K562 (cell line): ENCODE results near the gene RACK1. TPM values are rescaled to one million over a fixed set of nuclear protein-coding genes. Genes with fewer than 3 reads are reported as not detected.

Experiments
- ATAC-seq: fragments of 200-7000 bp; cut with Tn5 transposase; 3 replicates; pipeline ENCODE4 v1.9.1; 2020; ENCODE audit warnings: moderate library complexity
- BruUV-seq: library from RNA; stranded (reverse); fragments of 400-500 nt; replicated peaks from 2 replicates; lab custom pipeline; 2021; lab: Mats Ljungman, UMichigan
- CTCF ChIA-PET: fragments of 300-600 bp; formaldehyde crosslinking; extraction: SDS; loops from one replicate; lab custom pipeline; 2021; ENCODE audit warnings: low intra/inter-chr PET ratio; lab: Yijun Ruan, JAX
- POLR2A ChIA-PET: fragments of 300-600, 350-650 bp; sonication (Branson Sonifier 250); formaldehyde crosslinking; extraction: SDS; loops from one replicate; lab custom pipeline; 2021; ENCODE audit warnings: antibody characterized with exemption, inconsistent platforms; lab: Yijun Ruan, JAX
- DNase-seq, 4 experiments: peaks; one replicate each; pipeline versions ENCODE4 v3.0.0 to v3.0.0-alpha.2; 2011 to 2018; ENCODE audit warnings: low spot score in 3 of 4, mixed read lengths in 3 of 4; ENCODE audit errors: extremely low read depth in 1 of 4
- FAIRE-seq: peaks from 2 replicates; lab custom pipeline; 2011; peaks lifted over from hg19 to GRCh38; lab: Jason Lieb, UNC
- H2AFZ ChIP-seq: 2 replicates; pipeline ENCODE4 v1.6.0; 2011; ENCODE audit warnings: low read depth, low read length, control low read depth, inconsistent platforms
- H3K27ac ChIP-seq: fragments of 200-600 bp; 3 replicates; pipeline ENCODE4 v1.8.0; 2011; ENCODE audit warnings: low read depth, mild to moderate bottlenecking, control low read depth, inconsistent platforms, low read length, moderate library complexity, mixed read lengths; ENCODE audit errors: extremely low read depth
- H3K27me3 ChIP-seq, 2 experiments: fragments of 300-600 bp in 1 of 2; 2 replicates in 1 of 2; 3 replicates in 1 of 2; pipeline versions ENCODE4 v1.6.0 to v1.8.0; 2011; ENCODE audit warnings: inconsistent platforms in 2 of 2, low read length in 2 of 2, mild to moderate bottlenecking in 1 of 2, mixed read lengths in 1 of 2, moderate library complexity in 1 of 2; ENCODE audit not compliant: control insufficient read depth in 2 of 2, insufficient read depth in 2 of 2
- H3K36me3 ChIP-seq: fragments of 300-600 bp; 3 replicates; pipeline ENCODE4 v1.8.0; 2011; ENCODE audit warnings: mild to moderate bottlenecking, low read length, inconsistent platforms; ENCODE audit not compliant: control insufficient read depth, insufficient read depth
- H3K4me1 ChIP-seq, 2 experiments: fragments of 200-600 bp in 1 of 2; replicated peaks in 1 of 2; 2 replicates in 1 of 2; 3 replicates in 1 of 2; pipeline versions ENCODE4 v1.5.1 to v1.8.0; 2011; ENCODE audit warnings: inconsistent platforms in 2 of 2, low read length in 2 of 2, mild to moderate bottlenecking in 1 of 2, mixed read lengths in 1 of 2, moderate library complexity in 1 of 2; ENCODE audit not compliant: control insufficient read depth in 2 of 2, insufficient read depth in 2 of 2
- H3K4me2 ChIP-seq: 2 replicates; pipeline ENCODE4 v1.6.1; 2011; ENCODE audit warnings: low read length, control low read depth, inconsistent platforms, mixed read lengths; ENCODE audit not compliant: insufficient read depth
- H3K4me3 ChIP-seq: fragments of 200-600 bp; sonication (generic), shearing (Covaris generic); 2 replicates; pipeline ENCODE4 v1.5.1; 2016; ENCODE audit warnings: control low read depth, inconsistent platforms
- H3K79me2 ChIP-seq: fragments of 200-600 bp; 3 replicates; pipeline ENCODE4 v1.8.0; 2011; ENCODE audit warnings: low read length, inconsistent platforms; ENCODE audit not compliant: control insufficient read depth, insufficient read depth
- H3K9ac ChIP-seq, 2 experiments: 2 replicates each; pipeline versions ENCODE4 v1.6.0 to v1.6.1; 2011; ENCODE audit warnings: low read depth in 2 of 2, low read length in 2 of 2, control low read depth in 1 of 2, inconsistent platforms in 1 of 2, mild to moderate bottlenecking in 1 of 2, mixed read lengths in 1 of 2; ENCODE audit not compliant: insufficient read depth in 1 of 2
- H3K9me1 ChIP-seq: one replicate; pipeline ENCODE4 v1.6.0; 2011; ENCODE audit warnings: inconsistent platforms, mild to moderate bottlenecking, low read length, moderate library complexity; ENCODE audit not compliant: control insufficient read depth, insufficient read depth
- H3K9me3 ChIP-seq: replicated peaks from 2 replicates; pipeline ENCODE4 v1.5.1; 2011; ENCODE audit warnings: low read depth, low read length, inconsistent platforms; ENCODE audit not compliant: control insufficient read depth, insufficient read depth
- H4K20me1 ChIP-seq: replicated peaks from 2 replicates; pipeline ENCODE4 v1.6.1; 2011; ENCODE audit warnings: low read length, inconsistent platforms, mixed read lengths; ENCODE audit not compliant: control insufficient read depth, insufficient read depth
- BCL6 ChIP-seq: fragments of 250-450 bp; sonication (Bioruptor Pico); IDR thresholded peaks from 2 replicates; pipeline ENCODE4 v1.4.0; 2020
- BRCA1 ChIP-seq, 2 experiments: fragments of 450-650 bp in 1 of 2; sonication (generic) in 1 of 2; formaldehyde crosslinking in 1 of 2; IDR thresholded peaks; 2 replicates each; pipeline versions ENCODE4 v1.5.0 to v1.6.1; 2017 to 2020; ENCODE audit warnings: mild to moderate bottlenecking in 1 of 2, missing genetic modification reagents in 1 of 2
- CCNT2 ChIP-seq: IDR thresholded peaks from 2 replicates; pipeline ENCODE4 v1.6.1; 2011; ENCODE audit warnings: borderline replicate concordance, low read depth, mild to moderate bottlenecking, moderate library complexity, mixed read lengths, low read length; ENCODE audit not compliant: insufficient read length; ENCODE audit errors: extremely low read depth
- DMBX1 ChIP-seq: fragments of 250-450 bp; sonication (Bioruptor Pico); IDR thresholded peaks from 2 replicates; pipeline ENCODE4 v1.8.0; 2022; ENCODE audit warnings: inconsistent platforms, mild to moderate bottlenecking, moderate library complexity, borderline replicate concordance
- HDAC1 ChIP-seq, 2 experiments: fragments of 450-650 bp; IDR thresholded peaks; 2 replicates each; pipeline ENCODE4 v1.6.1; 2016 to 2017; ENCODE audit warnings: inconsistent platforms in 1 of 2, mild to moderate bottlenecking in 1 of 2, moderate library complexity in 1 of 2
- HNRNPH1 ChIP-seq: fragments of 200-400 bp; formaldehyde crosslinking; optimal IDR thresholded peaks from 2 replicates; pipeline ENCODE3; 2017; ENCODE audit warnings: low read depth, mild to moderate bottlenecking, low read length, moderate library complexity
- JUND ChIP-seq, 2 experiments: IDR thresholded peaks; 2 replicates in 1 of 2; 3 replicates in 1 of 2; pipeline ENCODE4 v1.6.1; 2011; ENCODE audit warnings: borderline replicate concordance in 2 of 2, low read depth in 2 of 2, low read length in 2 of 2, improper control_type of control experiment in 1 of 2, missing biosample characterization in 1 of 2, missing genetic modification characterization in 1 of 2, missing genetic modification reagents in 1 of 2
- KAT8 ChIP-seq: fragments of 450-650 bp; IDR thresholded peaks from 2 replicates; pipeline ENCODE4 v1.6.1; 2016; ENCODE audit warnings: low read depth, mild to moderate bottlenecking
- MCM5 ChIP-seq: fragments of 450-650 bp; IDR thresholded peaks from 2 replicates; pipeline ENCODE4 v1.6.1; 2016; ENCODE audit warnings: low read depth
- PHB2 ChIP-seq: fragments of 450-650 bp; IDR thresholded peaks from 2 replicates; pipeline ENCODE4 v1.6.1; 2017; ENCODE audit warnings: low read depth
- TAL1 ChIP-seq: fragments of 450-650 bp; IDR thresholded peaks from 2 replicates; pipeline ENCODE4 v1.6.1; 2016; ENCODE audit warnings: mild to moderate bottlenecking
- TBP ChIP-seq: optimal IDR thresholded peaks from 2 replicates; pipeline ENCODE3; 2011; ENCODE audit warnings: low read depth, low read length, improper control_type of control experiment
- TRIM28 ChIP-seq: fragments of 450-650 bp; IDR thresholded peaks from 2 replicates; pipeline ENCODE4 v1.6.1; 2017
- ZNF184 ChIP-seq: sonication (generic); formaldehyde crosslinking; IDR thresholded peaks from 2 replicates; pipeline ENCODE4 v1.5.0; 2020; ENCODE audit warnings: missing genetic modification reagents
- ZSCAN32 ChIP-seq: fragments of 450-650 bp; formaldehyde crosslinking; IDR thresholded peaks from 2 replicates; pipeline ENCODE4 v1.4.0; 2020; ENCODE audit warnings: mild to moderate bottlenecking, moderate library complexity
- WGBS: fragments of 100-300 bp; shearing (Covaris generic); methylation state at CpG from one replicate; pipeline ENCODE4 v1.1.6; 2016; ENCODE audit warnings: low coverage, mixed read lengths; ENCODE audit not compliant: insufficient coverage; ENCODE audit errors: missing lambda C conversion rate; 5-methylcytosine and 5-hydroxymethylcytosine counted together
- in situ Hi-C: fragments of 300-500 bp; cut with MboI; formaldehyde crosslinking; loops from 4 replicates; pipeline ENCODE4 v1.15.0; 2018; ENCODE audit warnings: inconsistent platforms, mixed read lengths
- intact Hi-C: fragments of 100-400 bp; cut with micrococcal nuclease; formaldehyde crosslinking; loops from 2 replicates; pipeline ENCODE4 v1.14.2; 2022
- polyA plus RNA-seq, 8 experiments: library from polyadenylated mRNA; depleted of rRNA in 4 of 8; stranded (reverse) in 5 of 8; unstranded in 3 of 8; fragments of >200 nt; fragmentation: Nextera tagmentation in 2 of 8; fragmentation: Illumina TruSeq in 1 of 8; extraction: Ambion mirVana in 2 of 8; extraction: Trizol in 1 of 8; gene quantifications; 2 replicates each; pipeline versions ENCODE4 v1.2.1 to v1.2.3, GENCODE V29; 2011 to 2014; ENCODE audit warnings: inconsistent platforms in 1 of 8, missing spikeins in 1 of 8
- total RNA-seq, 7 experiments: library from RNA; depleted of rRNA in 6 of 7; stranded (reverse); fragments of >200 nt in 6 of 7; fragmentation: Illumina TruSeq in 2 of 7; extraction: Trizol in 2 of 7; gene quantifications; 2 replicates each; pipeline versions ENCODE4 v1.2.1 to v1.2.3, GENCODE V29; 2011 to 2021; ENCODE audit warnings: low replicate concordance in 1 of 7
- TF ChIP-seq, protein P1 (sequence below), 3 experiments: IDR thresholded peaks in 2 of 3; conservative IDR thresholded peaks in 1 of 3; 2 replicates each; pipeline ENCODE4 v1.5.1; 2011 to 2012; ENCODE audit warnings: low read length in 3 of 3, mild to moderate bottlenecking in 3 of 3, control low read depth in 2 of 3, improper control_type of control experiment in 1 of 3, inconsistent platforms in 1 of 3, low read depth in 1 of 3, mixed read lengths in 1 of 3, moderate library complexity in 1 of 3; ENCODE audit not compliant: insufficient read depth in 2 of 3
- TF ChIP-seq, protein P2 (sequence below): fragments of 250-450 bp; sonication (Bioruptor Pico); IDR thresholded peaks from 2 replicates; pipeline ENCODE4 v1.8.0; 2021; ENCODE audit warnings: mild to moderate bottlenecking, moderate library complexity
- TF ChIP-seq, protein P3 (sequence below): fragments of 200-800 bp; sonication (Bioruptor generic); IDR thresholded peaks from 2 replicates; pipeline ENCODE4 v1.6.1; 2017; ENCODE audit warnings: missing genetic modification characterization, missing compliant biosample characterization

RACK1 gene
- total and polyA plus RNA-seq, 9 of the 15 experiments (the other 6 are each of a cell fraction or from before 2014, with no cell fraction given): 2,303 to 5,311 (median 3,833) TPM

DNA sequence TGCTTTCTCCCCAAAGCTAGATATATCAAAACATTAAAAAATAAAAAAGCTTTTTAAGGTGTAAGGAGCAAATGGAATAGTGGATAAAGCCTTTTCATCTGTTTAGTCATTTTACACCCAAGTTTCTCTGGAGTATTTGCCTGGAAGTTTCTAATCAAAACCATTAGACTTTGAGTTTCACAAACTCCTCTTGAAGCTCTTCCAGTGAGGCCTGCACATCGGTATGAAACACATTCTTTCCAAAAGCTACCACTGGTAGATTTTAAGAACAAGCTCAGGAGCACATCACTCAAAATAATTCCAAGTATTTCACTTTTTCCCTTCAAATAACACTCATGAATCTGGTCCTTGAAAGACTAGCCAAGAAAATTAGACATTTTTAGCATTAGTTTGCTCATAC is 11.6 kb upstream of the RACK1 start (continued):
- TF ChIP-seq HDAC1 (IDR thresholded peaks at IDR 0.05) (no peak), ZNF184 (CRISPR knock-in tag) (no peak), KAT8 (no peak)

DNA sequence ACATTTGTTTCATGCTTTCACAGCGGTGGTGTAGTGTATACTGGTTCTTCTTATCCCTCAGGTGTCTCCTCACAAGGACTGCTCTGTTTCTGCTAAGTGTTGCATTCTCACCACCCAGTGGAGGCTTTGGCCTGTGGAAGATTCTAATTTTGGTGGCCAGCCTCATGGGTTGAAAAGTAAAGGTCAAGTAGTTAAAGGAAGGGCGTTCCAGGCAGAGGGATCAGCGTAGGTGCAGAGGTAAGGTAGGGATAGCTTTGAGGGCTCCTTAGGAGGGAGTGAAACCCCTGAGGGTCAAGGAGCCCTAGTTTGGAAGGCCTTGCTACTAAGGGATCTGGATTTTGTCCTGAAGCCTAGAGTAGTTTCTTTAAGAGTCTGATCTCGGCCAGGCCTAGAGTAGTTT is 4.6 kb upstream of the RACK1 start:
- H3K79me2 ChIP-seq: peaks cover 92% of the 10 kb centered on the region
- ChIA-PET CTCF (no interaction called here), POLR2A (interaction anchor here (0.7 to 17.5 kb wide), 2 partner anchors 8 to 41 kb away, joined by 3 to 185 read pairs; partner anchors contain the start of gene TRIM52)
- peak overlapping the region; percentile 95 for H3K4me2 ChIP-seq
- peak overlapping the region; percentile 95 to 99 for H3K9ac ChIP-seq
- peak overlapping the region; percentile 99 for H3K27ac ChIP-seq
- ATAC-seq: peak; percentile 5
- intact Hi-C loops: no loop called here
- no peak for FAIRE-seq
- H3K36me3 ChIP-seq: peaks cover 46% of the 10 kb centered on the region
- 0% methylated on average over 4 of the region's 4 CpGs for WGBS
- H3K4me3 ChIP-seq: peak overlapping the region; percentile 85
- H3K9me1 ChIP-seq: no peaks in the 10 kb centered on the region
- in situ Hi-C loops: no loop called here
- DNase-seq: peak in 1 of 4 experiments; percentile 48
- BruUV-seq: no TSS peak
- H2AFZ ChIP-seq: no peak overlapping the region
- H3K27me3 ChIP-seq: no peaks in the 10 kb centered on the region
- H3K4me1 ChIP-seq: peaks cover 25 to 35% of the 10 kb centered on the region in 2 experiments; a peak in 4 of 5 replicates
- H4K20me1 ChIP-seq: peaks cover 24% of the 10 kb centered on the region
- H3K9me3 ChIP-seq: no peaks in the 10 kb centered on the region
- TF ChIP-seq, protein P1, sequence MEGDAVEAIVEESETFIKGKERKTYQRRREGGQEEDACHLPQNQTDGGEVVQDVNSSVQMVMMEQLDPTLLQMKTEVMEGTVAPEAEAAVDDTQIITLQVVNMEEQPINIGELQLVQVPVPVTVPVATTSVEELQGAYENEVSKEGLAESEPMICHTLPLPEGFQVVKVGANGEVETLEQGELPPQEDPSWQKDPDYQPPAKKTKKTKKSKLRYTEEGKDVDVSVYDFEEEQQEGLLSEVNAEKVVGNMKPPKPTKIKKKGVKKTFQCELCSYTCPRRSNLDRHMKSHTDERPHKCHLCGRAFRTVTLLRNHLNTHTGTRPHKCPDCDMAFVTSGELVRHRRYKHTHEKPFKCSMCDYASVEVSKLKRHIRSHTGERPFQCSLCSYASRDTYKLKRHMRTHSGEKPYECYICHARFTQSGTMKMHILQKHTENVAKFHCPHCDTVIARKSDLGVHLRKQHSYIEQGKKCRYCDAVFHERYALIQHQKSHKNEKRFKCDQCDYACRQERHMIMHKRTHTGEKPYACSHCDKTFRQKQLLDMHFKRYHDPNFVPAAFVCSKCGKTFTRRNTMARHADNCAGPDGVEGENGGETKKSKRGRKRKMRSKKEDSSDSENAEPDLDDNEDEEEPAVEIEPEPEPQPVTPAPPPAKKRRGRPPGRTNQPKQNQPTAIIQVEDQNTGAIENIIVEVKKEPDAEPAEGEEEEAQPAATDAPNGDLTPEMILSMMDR (IDR thresholded peaks at IDR 0.05 in 2 of 3, conservative IDR thresholded peaks at IDR 0.05 in 1 of 3; ENCODE audit: insufficient read depth in 2 of 3, low read depth in 1 of 3, low read length in 3 of 3): no peak
- TF ChIP-seq MCM5 (no peak), TBP (no peak), BRCA1 (IDR thresholded peaks at IDR 0.05) (no peak), BRCA1 (CRISPR knock-in tag; IDR thresholded peaks at IDR 0.05) (no peak), TAL1 (no peak), JUND (IDR thresholded peaks at IDR 0.05; ENCODE audit: borderline replicate concordance, low read depth, low read length) (no peak), JUND (tag; IDR thresholded peaks at IDR 0.05; ENCODE audit: borderline replicate concordance, low read depth, low read length) (no peak), TRIM28 (no peak), HNRNPH1 (no peak), PHB2 (no peak), DMBX1 (CRISPR knock-in tag) (no peak), ZSCAN32 (no peak), BCL6 (CRISPR knock-in tag) (no peak), CCNT2 (no peak)
- TF ChIP-seq, protein P2, sequence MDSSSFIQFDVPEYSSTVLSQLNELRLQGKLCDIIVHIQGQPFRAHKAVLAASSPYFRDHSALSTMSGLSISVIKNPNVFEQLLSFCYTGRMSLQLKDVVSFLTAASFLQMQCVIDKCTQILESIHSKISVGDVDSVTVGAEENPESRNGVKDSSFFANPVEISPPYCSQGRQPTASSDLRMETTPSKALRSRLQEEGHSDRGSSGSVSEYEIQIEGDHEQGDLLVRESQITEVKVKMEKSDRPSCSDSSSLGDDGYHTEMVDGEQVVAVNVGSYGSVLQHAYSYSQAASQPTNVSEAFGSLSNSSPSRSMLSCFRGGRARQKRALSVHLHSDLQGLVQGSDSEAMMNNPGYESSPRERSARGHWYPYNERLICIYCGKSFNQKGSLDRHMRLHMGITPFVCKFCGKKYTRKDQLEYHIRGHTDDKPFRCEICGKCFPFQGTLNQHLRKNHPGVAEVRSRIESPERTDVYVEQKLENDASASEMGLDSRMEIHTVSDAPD (CRISPR knock-in tag): no peak
- TF ChIP-seq, protein P3, sequence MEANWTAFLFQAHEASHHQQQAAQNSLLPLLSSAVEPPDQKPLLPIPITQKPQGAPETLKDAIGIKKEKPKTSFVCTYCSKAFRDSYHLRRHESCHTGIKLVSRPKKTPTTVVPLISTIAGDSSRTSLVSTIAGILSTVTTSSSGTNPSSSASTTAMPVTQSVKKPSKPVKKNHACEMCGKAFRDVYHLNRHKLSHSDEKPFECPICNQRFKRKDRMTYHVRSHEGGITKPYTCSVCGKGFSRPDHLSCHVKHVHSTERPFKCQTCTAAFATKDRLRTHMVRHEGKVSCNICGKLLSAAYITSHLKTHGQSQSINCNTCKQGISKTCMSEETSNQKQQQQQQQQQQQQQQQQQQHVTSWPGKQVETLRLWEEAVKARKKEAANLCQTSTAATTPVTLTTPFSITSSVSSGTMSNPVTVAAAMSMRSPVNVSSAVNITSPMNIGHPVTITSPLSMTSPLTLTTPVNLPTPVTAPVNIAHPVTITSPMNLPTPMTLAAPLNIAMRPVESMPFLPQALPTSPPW: no peak
